OCI-LY7 (cell line): ENCODE data around the gene RAPGEF4.

ENCODE experiments used
- EZH2phosphoT487 ChIP-seq: fragments of 200-600 bp; sonication (generic); IDR thresholded peaks from 2 replicates; pipeline ENCODE4 v1.6.1; 2018; ENCODE audit warnings: low read depth, borderline replicate concordance, mild to moderate bottlenecking, mixed run types, antibody characterized with exemption, low read length, moderate library complexity, mixed read lengths
- TF ChIP-seq, protein P1 (sequence below): fragments of 200-600 bp; sonication (generic); conservative IDR thresholded peaks from 2 replicates; pipeline ENCODE4 v1.5.1; 2014; ENCODE audit warnings: mild to moderate bottlenecking, antibody characterized with exemption, low read length, moderate library complexity, mixed read lengths

DNA sequence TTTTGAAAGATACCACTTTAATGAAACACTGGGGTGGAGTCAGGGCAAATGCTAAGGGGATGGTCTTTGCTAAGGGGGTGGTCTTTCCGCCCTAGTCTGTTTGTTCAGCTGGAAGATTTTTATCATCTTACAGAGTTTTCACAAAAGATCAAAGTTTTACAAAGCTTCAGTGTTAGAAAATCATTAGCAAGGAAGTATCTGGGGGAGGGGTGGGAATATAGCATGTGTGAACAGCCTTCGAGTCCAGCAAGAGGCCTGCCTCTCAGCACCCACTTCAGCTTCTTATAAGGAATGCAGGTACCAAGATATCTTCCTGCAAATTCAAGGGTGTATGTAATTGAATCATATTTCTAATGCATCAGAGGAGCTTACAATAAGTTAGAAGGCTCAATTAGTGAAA lies 112.9 kb downstream of the RAPGEF4 start:
- TF ChIP-seq, protein P1, sequence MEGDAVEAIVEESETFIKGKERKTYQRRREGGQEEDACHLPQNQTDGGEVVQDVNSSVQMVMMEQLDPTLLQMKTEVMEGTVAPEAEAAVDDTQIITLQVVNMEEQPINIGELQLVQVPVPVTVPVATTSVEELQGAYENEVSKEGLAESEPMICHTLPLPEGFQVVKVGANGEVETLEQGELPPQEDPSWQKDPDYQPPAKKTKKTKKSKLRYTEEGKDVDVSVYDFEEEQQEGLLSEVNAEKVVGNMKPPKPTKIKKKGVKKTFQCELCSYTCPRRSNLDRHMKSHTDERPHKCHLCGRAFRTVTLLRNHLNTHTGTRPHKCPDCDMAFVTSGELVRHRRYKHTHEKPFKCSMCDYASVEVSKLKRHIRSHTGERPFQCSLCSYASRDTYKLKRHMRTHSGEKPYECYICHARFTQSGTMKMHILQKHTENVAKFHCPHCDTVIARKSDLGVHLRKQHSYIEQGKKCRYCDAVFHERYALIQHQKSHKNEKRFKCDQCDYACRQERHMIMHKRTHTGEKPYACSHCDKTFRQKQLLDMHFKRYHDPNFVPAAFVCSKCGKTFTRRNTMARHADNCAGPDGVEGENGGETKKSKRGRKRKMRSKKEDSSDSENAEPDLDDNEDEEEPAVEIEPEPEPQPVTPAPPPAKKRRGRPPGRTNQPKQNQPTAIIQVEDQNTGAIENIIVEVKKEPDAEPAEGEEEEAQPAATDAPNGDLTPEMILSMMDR = no peak
- no peak for TF ChIP-seq EZH2phosphoT487
